ENCODE results near the gene TSFM. TPM values are rescaled to one million over a fixed set of nuclear protein-coding genes. Genes with fewer than 3 reads are reported as not detected.

Gene TSFM
- total RNA-seq, 1 donor from 2014 or later: 53.7 TPM

- Histone ChIP-seq H3K36me3 (peaks cover 83% of the 10 kb centered on the region), H3K9me3 (replicated peaks) (no peaks in the 10 kb centered on the region), H3K27ac (replicated peaks) (peak overlapping the region; percentile 79), H3K4me3 (no peak overlapping the region), H3K27me3 (ENCODE audit: low read depth) (no peaks in the 10 kb centered on the region), H3K4me1 (peaks cover 96% of the 10 kb centered on the region)
- TF ChIP-seq CTCF (IDR thresholded peaks at IDR 0.05; ENCODE audit: borderline replicate concordance): no peak
- DNase-seq: no peak
- intact Hi-C loops (cut with micrococcal nuclease): no loop called here
Observed at GRCh38 chr12:57826400-57826799, 43.8 kb downstream of the TSFM start.

- TF ChIP-seq CTCF (IDR thresholded peaks at IDR 0.05; ENCODE audit: borderline replicate concordance): no peak
- intact Hi-C loops (cut with micrococcal nuclease): no loop called here
- peaks cover 96% of the 10 kb centered on the region for H3K4me1 ChIP-seq
- DNase-seq: no peak
- H3K27ac ChIP-seq (replicated peaks): peak overlapping the region; percentile 79
- no peaks in the 10 kb centered on the region for H3K27me3 ChIP-seq (ENCODE audit: low read depth)
- H3K4me3 ChIP-seq: no peak overlapping the region
- H3K9me3 ChIP-seq (replicated peaks): no peaks in the 10 kb centered on the region
- H3K36me3 ChIP-seq: peaks cover 77% of the 10 kb centered on the region
Observed at GRCh38 chr12:57826966-57827365, 44.4 kb downstream of the TSFM start.

- no peaks in the 10 kb centered on the region for H3K9me3 ChIP-seq (replicated peaks)
- H3K4me3 ChIP-seq: no peak overlapping the region
- peaks cover 96% of the 10 kb centered on the region for H3K4me1 ChIP-seq
- H3K36me3 ChIP-seq: peaks cover 55% of the 10 kb centered on the region
- H3K27me3 ChIP-seq (ENCODE audit: low read depth): no peaks in the 10 kb centered on the region
- peak overlapping the region; percentile 100 for H3K27ac ChIP-seq (replicated peaks)
- DNase-seq: no peak
- intact Hi-C loops (cut with micrococcal nuclease): no loop called here
- TF ChIP-seq CTCF (IDR thresholded peaks at IDR 0.05; ENCODE audit: borderline replicate concordance): no peak
Observed at GRCh38 chr12:57829025-57829777, 46.6 kb downstream of the TSFM start.

- no peaks in the 10 kb centered on the region for H3K27me3 ChIP-seq (ENCODE audit: low read depth)
- intact Hi-C loops (cut with micrococcal nuclease): loop anchor here (5.0 kb wide), 1 partner anchor 67 kb away; no protein-coding TSS in a partner anchor
- H3K36me3 ChIP-seq: peaks cover 43% of the 10 kb centered on the region
Observed at GRCh38 chr12:57830393-57830792, 47.8 kb downstream of the TSFM start.

GRCh38 chr12:57832966-57833365, 50.4 kb downstream of the TSFM start:
- TF ChIP-seq CTCF (IDR thresholded peaks at IDR 0.05; ENCODE audit: borderline replicate concordance): no peak
- intact Hi-C loops (cut with micrococcal nuclease): loop anchor here (5.0 kb wide), 1 partner anchor 64 kb away; no protein-coding TSS in a partner anchor
- H3K4me3 ChIP-seq: peak overlapping the region; percentile 41

More at GRCh38 chr12:57830393-57830792, 47.8 kb downstream of the TSFM start:
- no peaks in the 10 kb centered on the region for H3K9me3 ChIP-seq (replicated peaks)
- H3K4me3 ChIP-seq: peak overlapping the region; percentile 13
- TF ChIP-seq CTCF (IDR thresholded peaks at IDR 0.05; ENCODE audit: borderline replicate concordance): no peak
- peaks cover 96% of the 10 kb centered on the region for H3K4me1 ChIP-seq
- DNase-seq: no peak
- peak overlapping the region; percentile 100 for H3K27ac ChIP-seq (replicated peaks)

More at GRCh38 chr12:57832966-57833365, 50.4 kb downstream of the TSFM start:
- H3K27ac ChIP-seq (replicated peaks): peak overlapping the region; percentile 100
- no peaks in the 10 kb centered on the region for H3K9me3 ChIP-seq (replicated peaks)
- H3K36me3 ChIP-seq: peaks cover 17% of the 10 kb centered on the region
- H3K27me3 ChIP-seq (ENCODE audit: low read depth): no peaks in the 10 kb centered on the region
- no peak for DNase-seq
- H3K4me1 ChIP-seq: peaks cover 96% of the 10 kb centered on the region
